GM23338 (cell line): ENCODE measurements around the gene ARL14. TPM values are rescaled to one million over a fixed set of nuclear protein-coding genes. Genes with fewer than 3 reads are reported as not detected.

ENCODE experiments used
- ATAC-seq: fragments of 200-7000 bp; cut with Tn5 transposase; 3 replicates; pipeline ENCODE4 v1.9.1; 2020
- DNase-seq: peaks from one replicate; pipeline ENCODE4 v3.0.0-alpha.2; 2015; ENCODE audit warnings: low spot score
- H2AFZ ChIP-seq: fragments of 200-600 bp; sonication (generic); 2 replicates; pipeline ENCODE4 v1.8.0; 2016; ENCODE audit warnings: antibody characterized with exemption, mild to moderate bottlenecking, moderate library complexity
- H3F3A ChIP-seq: fragments of 200-600 bp; sonication (generic); replicated peaks from 2 replicates; pipeline ENCODE4 v1.8.0; 2017; ENCODE audit warnings: antibody characterized with exemption, mixed run types, low read depth
- H3K27ac ChIP-seq: fragments of 200-600 bp; sonication (generic); 2 replicates; pipeline ENCODE4 v1.6.1; 2016; ENCODE audit warnings: low read depth
- H3K27me3 ChIP-seq: fragments of 200-600 bp; sonication (generic); 2 replicates; pipeline ENCODE4 v1.8.0; 2016; ENCODE audit warnings: mild to moderate bottlenecking, mixed run types, moderate library complexity; ENCODE audit not compliant: insufficient read depth
- H3K36me3 ChIP-seq: fragments of 200-600 bp; sonication (generic); 2 replicates; pipeline ENCODE4 v1.8.0; 2016; ENCODE audit warnings: mild to moderate bottlenecking; ENCODE audit not compliant: insufficient read depth
- H3K4me1 ChIP-seq: fragments of 200-600 bp; sonication (generic); 2 replicates; pipeline ENCODE4 v1.8.0; 2016; ENCODE audit warnings: mild to moderate bottlenecking, moderate library complexity; ENCODE audit not compliant: insufficient read depth
- H3K4me2 ChIP-seq: fragments of 200-600 bp; sonication (generic); 2 replicates; pipeline ENCODE4 v1.7.1; 2017; ENCODE audit warnings: mixed run types
- H3K4me3 ChIP-seq: fragments of 200-600 bp; sonication (generic); 2 replicates; pipeline ENCODE4 v1.6.1; 2016; ENCODE audit warnings: mixed run types
- H3K79me2 ChIP-seq: fragments of 200-600 bp; sonication (generic); replicated peaks from 2 replicates; pipeline ENCODE4 v1.8.0; 2017; ENCODE audit warnings: mild to moderate bottlenecking; ENCODE audit not compliant: insufficient read depth
- H3K9me2 ChIP-seq: fragments of 200-600 bp; sonication (generic); 2 replicates; pipeline ENCODE4 v1.8.0; 2017; ENCODE audit not compliant: insufficient read depth
- H4K20me1 ChIP-seq: fragments of 200-600 bp; sonication (generic); replicated peaks from 2 replicates; pipeline ENCODE4 v1.8.0; 2017; ENCODE audit warnings: mild to moderate bottlenecking; ENCODE audit not compliant: insufficient read depth
- H3K27ac Mint-ChIP-seq: 2 replicates; pipeline ENCODE4 v1.8.0; 2020; ENCODE audit warnings: inconsistent platforms, mild to moderate bottlenecking, moderate library complexity, mixed read lengths
- H3K27me3 Mint-ChIP-seq: 3 replicates; pipeline ENCODE4 v1.8.0; 2022; ENCODE audit warnings: low read depth, mild to moderate bottlenecking, moderate library complexity, mixed read lengths, inconsistent platforms; ENCODE audit not compliant: insufficient read depth, poor library complexity
- H3K36me3 Mint-ChIP-seq: 3 replicates; pipeline ENCODE4 v1.8.0; 2021; ENCODE audit warnings: low read depth, mild to moderate bottlenecking, inconsistent platforms, moderate library complexity, mixed read lengths
- H3K4me1 Mint-ChIP-seq: 3 replicates; pipeline ENCODE4 v1.8.0; 2020; ENCODE audit warnings: mild to moderate bottlenecking, inconsistent platforms, mixed read lengths
- H3K4me3 Mint-ChIP-seq: 3 replicates; pipeline ENCODE4 v1.8.0; 2021; ENCODE audit warnings: moderate library complexity, mild to moderate bottlenecking, inconsistent platforms, mixed read lengths
- H3K9me3 Mint-ChIP-seq: 3 replicates; pipeline ENCODE4 v1.8.0; 2020; ENCODE audit warnings: moderate library complexity, mild to moderate bottlenecking, inconsistent platforms, mixed read lengths
- CREB1 ChIP-seq: fragments of 250-450 bp; sonication (Bioruptor Pico); IDR thresholded peaks from 2 replicates; pipeline ENCODE4 v1.5.0; 2020; ENCODE audit warnings: low read depth, mild to moderate bottlenecking, moderate library complexity
- EZH2 ChIP-seq: fragments of 200-600 bp; sonication (generic); IDR thresholded peaks from one replicate; pipeline ENCODE4 v1.8.0; 2017; ENCODE audit warnings: antibody characterized with exemption, mild to moderate bottlenecking, low read depth; ENCODE audit not compliant: unreplicated experiment
- EZH2phosphoT487 ChIP-seq: fragments of 200-600 bp; sonication (generic); IDR thresholded peaks from one replicate; pipeline ENCODE4 v1.8.1; 2018; ENCODE audit warnings: antibody characterized with exemption; ENCODE audit not compliant: unreplicated experiment
- JUNB ChIP-seq: IDR thresholded peaks from one replicate; pipeline ENCODE4 v1.6.1; 2016; ENCODE audit warnings: antibody characterized with exemption; ENCODE audit not compliant: unreplicated experiment
- NANOG ChIP-seq: IDR thresholded peaks from 2 replicates; pipeline ENCODE4 v1.6.1; 2016; ENCODE audit warnings: antibody characterized with exemption, borderline replicate concordance
- POLR2AphosphoS5 ChIP-seq: IDR thresholded peaks from 2 replicates; pipeline ENCODE4 v1.6.1; 2016; ENCODE audit warnings: antibody characterized with exemption, low read depth
- STAT1 ChIP-seq: IDR thresholded peaks from one replicate; pipeline ENCODE4 v1.6.1; 2016; ENCODE audit warnings: antibody characterized with exemption; ENCODE audit not compliant: unreplicated experiment
- ZNF114 ChIP-seq: fragments of 250-450 bp; sonication (Bioruptor Pico); IDR thresholded peaks from 2 replicates; pipeline ENCODE4 v1.5.0; 2020; ENCODE audit warnings: mild to moderate bottlenecking, moderate library complexity
- ZNF331 ChIP-seq: fragments of 250-450 bp; sonication (Bioruptor Pico); IDR thresholded peaks from 2 replicates; pipeline ENCODE4 v1.5.0; 2020; ENCODE audit warnings: low read depth, mild to moderate bottlenecking, moderate library complexity
- polyA plus RNA-seq: library from polyadenylated mRNA; unstranded; fragments of >200 nt; fragmentation: Nextera tagmentation; extraction: Ambion mirVana; gene quantifications from 2 replicates; pipeline ENCODE4 v1.2.1, GENCODE V29; 2016
- total RNA-seq: library from RNA; depleted of rRNA; stranded (reverse); fragments of >200 nt; shearing (Covaris generic); gene quantifications from 2 replicates; pipeline ENCODE4 v1.2.3, GENCODE V29; 2014
- TF ChIP-seq, protein P1 (sequence below), 2 experiments: fragments of 200-600 bp in 1 of 2; sonication (generic) in 1 of 2; conservative IDR thresholded peaks; 2 replicates each; pipeline versions ENCODE4 v1.5.1 to v1.6.1; 2016 to 2017; ENCODE audit warnings: antibody characterized with exemption in 2 of 2, low read depth in 2 of 2, mild to moderate bottlenecking in 2 of 2, moderate library complexity in 1 of 2
- TF ChIP-seq, protein P2 (sequence below): IDR thresholded peaks from one replicate; pipeline ENCODE4 v1.6.1; 2018; ENCODE audit warnings: antibody characterized with exemption; ENCODE audit not compliant: unreplicated experiment
- TF ChIP-seq, protein P3 (sequence below): IDR thresholded peaks from 2 replicates; pipeline ENCODE4 v1.6.1; 2016; ENCODE audit warnings: antibody characterized with exemption

ARL14 gene
- total and polyA plus RNA-seq, 2 experiments from 2014 or later, result not detected

DNA sequence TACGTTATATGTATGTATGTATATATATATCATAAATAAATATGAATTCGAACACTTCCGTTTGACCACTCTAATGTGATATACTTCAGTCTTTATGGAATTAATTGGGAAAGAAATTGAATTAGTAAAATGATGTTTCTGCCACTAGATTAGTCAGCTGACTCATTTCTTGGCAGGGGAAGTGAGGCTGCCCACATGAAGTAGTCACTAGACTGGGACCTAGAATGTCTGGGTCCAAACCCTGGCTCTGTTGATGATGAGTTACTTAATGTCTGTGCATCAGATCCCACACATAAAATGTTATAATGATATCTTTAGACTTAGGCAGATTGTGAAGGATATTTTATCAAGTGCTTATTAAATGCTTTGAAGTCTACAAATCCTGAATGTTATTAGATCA lies 27.4 kb upstream of the ARL14 start:
- H3K4me3 Mint-ChIP-seq, result no peak overlapping the region
- no peaks in the 10 kb centered on the region for H3K36me3 ChIP-seq
- no peaks in the 10 kb centered on the region for H3K4me1 Mint-ChIP-seq
- peaks cover 3% of the 10 kb centered on the region for H3K27me3 Mint-ChIP-seq
- H3K4me1 ChIP-seq, result no peaks in the 10 kb centered on the region
- no peaks in the 10 kb centered on the region for H3F3A ChIP-seq
- no peaks in the 10 kb centered on the region for H3K9me2 ChIP-seq
- no peak overlapping the region for H3K4me2 ChIP-seq
- no peak overlapping the region for H3K4me3 ChIP-seq
- DNase-seq, result no peak
- H3K27ac Mint-ChIP-seq, result no peak overlapping the region
- H3K9me3 Mint-ChIP-seq, result peaks cover 6% of the 10 kb centered on the region
- no peak for TF ChIP-seq JUNB
- TF ChIP-seq, protein P1, sequence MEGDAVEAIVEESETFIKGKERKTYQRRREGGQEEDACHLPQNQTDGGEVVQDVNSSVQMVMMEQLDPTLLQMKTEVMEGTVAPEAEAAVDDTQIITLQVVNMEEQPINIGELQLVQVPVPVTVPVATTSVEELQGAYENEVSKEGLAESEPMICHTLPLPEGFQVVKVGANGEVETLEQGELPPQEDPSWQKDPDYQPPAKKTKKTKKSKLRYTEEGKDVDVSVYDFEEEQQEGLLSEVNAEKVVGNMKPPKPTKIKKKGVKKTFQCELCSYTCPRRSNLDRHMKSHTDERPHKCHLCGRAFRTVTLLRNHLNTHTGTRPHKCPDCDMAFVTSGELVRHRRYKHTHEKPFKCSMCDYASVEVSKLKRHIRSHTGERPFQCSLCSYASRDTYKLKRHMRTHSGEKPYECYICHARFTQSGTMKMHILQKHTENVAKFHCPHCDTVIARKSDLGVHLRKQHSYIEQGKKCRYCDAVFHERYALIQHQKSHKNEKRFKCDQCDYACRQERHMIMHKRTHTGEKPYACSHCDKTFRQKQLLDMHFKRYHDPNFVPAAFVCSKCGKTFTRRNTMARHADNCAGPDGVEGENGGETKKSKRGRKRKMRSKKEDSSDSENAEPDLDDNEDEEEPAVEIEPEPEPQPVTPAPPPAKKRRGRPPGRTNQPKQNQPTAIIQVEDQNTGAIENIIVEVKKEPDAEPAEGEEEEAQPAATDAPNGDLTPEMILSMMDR (conservative IDR thresholded peaks at IDR 0.05; ENCODE audit: low read depth in 2 of 2), result no peak
- H4K20me1 ChIP-seq, result no peaks in the 10 kb centered on the region
- no peaks in the 10 kb centered on the region for H3K79me2 ChIP-seq
- no peak overlapping the region for H3K27ac ChIP-seq
- H3K27me3 ChIP-seq, result no peaks in the 10 kb centered on the region
- no peak for ATAC-seq
- peaks cover 5% of the 10 kb centered on the region; the same call in 1 of the 3 replicates for H3K36me3 Mint-ChIP-seq
- H2AFZ ChIP-seq, result no peak overlapping the region

DNA sequence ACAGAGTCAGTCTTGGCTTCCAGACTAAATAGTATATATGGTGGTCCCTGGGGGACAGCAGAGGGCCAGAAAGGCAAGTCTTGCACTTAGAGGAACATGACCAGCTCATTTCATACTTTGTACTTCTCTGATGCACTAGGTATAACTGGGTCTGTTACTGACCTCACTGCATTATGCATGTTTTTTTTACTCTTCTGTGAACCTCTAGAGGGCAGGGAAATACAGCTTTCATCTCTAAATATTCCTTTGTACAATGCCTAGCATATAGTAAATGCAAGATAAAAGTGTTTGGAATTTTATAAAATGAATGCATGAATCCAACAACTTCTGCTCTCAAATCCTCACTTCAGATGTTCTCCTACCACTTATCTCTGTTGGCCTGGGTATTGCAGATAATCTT lies 23.4 kb upstream of the ARL14 start:
- H3K27ac Mint-ChIP-seq, result no peak overlapping the region
- peaks cover 5% of the 10 kb centered on the region; the same call in 1 of the 3 replicates for H3K36me3 Mint-ChIP-seq
- H3K27ac ChIP-seq, result no peak overlapping the region
- ATAC-seq, result no peak
- no peak overlapping the region for H3K4me2 ChIP-seq
- H3K4me3 Mint-ChIP-seq, result no peak overlapping the region
- no peaks in the 10 kb centered on the region for H3K4me1 Mint-ChIP-seq
- H3K27me3 Mint-ChIP-seq, result peaks cover 1% of the 10 kb centered on the region
- no peaks in the 10 kb centered on the region for H3F3A ChIP-seq
- DNase-seq, result no peak
- H3K36me3 ChIP-seq, result no peaks in the 10 kb centered on the region
- no peaks in the 10 kb centered on the region for H3K9me2 ChIP-seq
- H3K27me3 ChIP-seq, result no peaks in the 10 kb centered on the region
- no peaks in the 10 kb centered on the region for H3K4me1 ChIP-seq
- H3K79me2 ChIP-seq, result no peaks in the 10 kb centered on the region
- H4K20me1 ChIP-seq, result no peaks in the 10 kb centered on the region
- no peak overlapping the region for H2AFZ ChIP-seq
- H3K9me3 Mint-ChIP-seq, result peaks cover 6% of the 10 kb centered on the region
- no peak overlapping the region for H3K4me3 ChIP-seq
- TF ChIP-seq NANOG, result no peak
- TF ChIP-seq, protein P2, sequence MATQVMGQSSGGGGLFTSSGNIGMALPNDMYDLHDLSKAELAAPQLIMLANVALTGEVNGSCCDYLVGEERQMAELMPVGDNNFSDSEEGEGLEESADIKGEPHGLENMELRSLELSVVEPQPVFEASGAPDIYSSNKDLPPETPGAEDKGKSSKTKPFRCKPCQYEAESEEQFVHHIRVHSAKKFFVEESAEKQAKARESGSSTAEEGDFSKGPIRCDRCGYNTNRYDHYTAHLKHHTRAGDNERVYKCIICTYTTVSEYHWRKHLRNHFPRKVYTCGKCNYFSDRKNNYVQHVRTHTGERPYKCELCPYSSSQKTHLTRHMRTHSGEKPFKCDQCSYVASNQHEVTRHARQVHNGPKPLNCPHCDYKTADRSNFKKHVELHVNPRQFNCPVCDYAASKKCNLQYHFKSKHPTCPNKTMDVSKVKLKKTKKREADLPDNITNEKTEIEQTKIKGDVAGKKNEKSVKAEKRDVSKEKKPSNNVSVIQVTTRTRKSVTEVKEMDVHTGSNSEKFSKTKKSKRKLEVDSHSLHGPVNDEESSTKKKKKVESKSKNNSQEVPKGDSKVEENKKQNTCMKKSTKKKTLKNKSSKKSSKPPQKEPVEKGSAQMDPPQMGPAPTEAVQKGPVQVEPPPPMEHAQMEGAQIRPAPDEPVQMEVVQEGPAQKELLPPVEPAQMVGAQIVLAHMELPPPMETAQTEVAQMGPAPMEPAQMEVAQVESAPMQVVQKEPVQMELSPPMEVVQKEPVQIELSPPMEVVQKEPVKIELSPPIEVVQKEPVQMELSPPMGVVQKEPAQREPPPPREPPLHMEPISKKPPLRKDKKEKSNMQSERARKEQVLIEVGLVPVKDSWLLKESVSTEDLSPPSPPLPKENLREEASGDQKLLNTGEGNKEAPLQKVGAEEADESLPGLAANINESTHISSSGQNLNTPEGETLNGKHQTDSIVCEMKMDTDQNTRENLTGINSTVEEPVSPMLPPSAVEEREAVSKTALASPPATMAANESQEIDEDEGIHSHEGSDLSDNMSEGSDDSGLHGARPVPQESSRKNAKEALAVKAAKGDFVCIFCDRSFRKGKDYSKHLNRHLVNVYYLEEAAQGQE, result no peak
- no peak for TF ChIP-seq CREB1 (CRISPR knock-in tag)
- TF ChIP-seq EZH2phosphoT487, result no peak
- TF ChIP-seq, protein P1 (conservative IDR thresholded peaks at IDR 0.05; ENCODE audit: low read depth in 2 of 2), result no peak
- TF ChIP-seq, protein P3, sequence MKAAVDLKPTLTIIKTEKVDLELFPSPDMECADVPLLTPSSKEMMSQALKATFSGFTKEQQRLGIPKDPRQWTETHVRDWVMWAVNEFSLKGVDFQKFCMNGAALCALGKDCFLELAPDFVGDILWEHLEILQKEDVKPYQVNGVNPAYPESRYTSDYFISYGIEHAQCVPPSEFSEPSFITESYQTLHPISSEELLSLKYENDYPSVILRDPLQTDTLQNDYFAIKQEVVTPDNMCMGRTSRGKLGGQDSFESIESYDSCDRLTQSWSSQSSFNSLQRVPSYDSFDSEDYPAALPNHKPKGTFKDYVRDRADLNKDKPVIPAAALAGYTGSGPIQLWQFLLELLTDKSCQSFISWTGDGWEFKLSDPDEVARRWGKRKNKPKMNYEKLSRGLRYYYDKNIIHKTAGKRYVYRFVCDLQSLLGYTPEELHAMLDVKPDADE, result no peak
- no peak for TF ChIP-seq POLR2AphosphoS5
- TF ChIP-seq ZNF114 (CRISPR knock-in tag), result no peak
- no peak for TF ChIP-seq ZNF331 (CRISPR knock-in tag)
- TF ChIP-seq STAT1, result no peak
- TF ChIP-seq EZH2, result no peak
- TF ChIP-seq JUNB, result no peak
